Stimulated activated CD8-positive, alpha-beta memory T cell treated with anti-CD3 and anti-CD28 coated beads, Interleukin-7, amount 100 ng/mL, for 24 hours (primary cell): ENCODE measurements around the gene TC2N.
"Not testable (repeated sequence)": the region's sequence is repeated elsewhere in the genome, so short reads cannot be mapped to it uniquely, and the experiment has no call there.

Experiments
- DNase-seq: peaks from one replicate; pipeline ENCODE4 v3.0.0-alpha.2; 2020; ENCODE audit warnings: low read depth

Gene TC2N

DNA sequence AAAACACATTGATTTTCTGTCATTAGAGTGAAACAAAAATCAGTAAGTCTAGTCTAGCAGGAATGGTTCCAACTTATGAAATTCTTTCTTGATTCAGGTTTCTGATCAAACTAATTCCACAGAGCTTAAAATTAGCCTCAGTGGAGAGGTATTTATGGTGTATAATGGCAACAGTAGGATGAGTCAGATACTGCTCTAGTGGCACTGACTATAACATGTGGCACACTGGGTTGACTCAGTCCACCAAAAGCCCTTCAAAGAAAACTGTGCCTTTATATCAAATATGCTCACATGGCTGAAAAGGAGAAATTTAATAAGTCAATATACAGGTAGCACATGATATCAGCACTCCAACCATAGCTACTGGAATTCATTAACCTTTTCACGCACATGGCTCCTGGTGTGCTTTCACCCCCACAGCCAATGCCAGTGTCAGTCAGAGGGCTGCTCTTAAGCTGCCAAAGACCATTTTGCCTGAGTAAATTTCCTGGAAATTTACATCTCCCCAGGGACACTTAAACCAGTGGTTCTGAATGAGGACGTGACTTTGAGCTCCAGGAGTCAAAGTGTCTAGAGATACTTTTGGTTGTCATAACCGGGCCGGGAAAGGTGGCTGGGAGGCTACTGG is 113.7 kb downstream of the TC2N start:
- no peak for DNase-seq

DNA sequence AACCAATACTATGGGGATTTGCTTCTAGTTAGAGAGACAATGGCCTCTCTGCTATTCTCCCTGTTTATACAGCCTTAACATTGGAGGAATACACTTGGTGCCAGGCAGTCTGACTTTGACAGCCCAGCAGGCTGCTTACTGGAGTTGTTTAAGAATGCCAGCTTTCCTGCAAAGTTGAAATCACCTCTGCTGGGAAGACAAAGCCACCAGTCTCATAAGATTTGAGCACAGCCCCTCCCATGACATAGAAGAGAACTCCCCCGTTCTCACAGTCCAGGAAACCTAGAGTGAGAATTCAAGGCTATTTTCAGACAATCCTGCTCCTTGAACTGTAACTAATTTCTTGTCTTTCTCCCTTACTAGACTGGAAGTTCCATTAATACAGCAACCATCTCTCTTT is 114.4 kb downstream of the TC2N start:
- no peak for DNase-seq

DNA sequence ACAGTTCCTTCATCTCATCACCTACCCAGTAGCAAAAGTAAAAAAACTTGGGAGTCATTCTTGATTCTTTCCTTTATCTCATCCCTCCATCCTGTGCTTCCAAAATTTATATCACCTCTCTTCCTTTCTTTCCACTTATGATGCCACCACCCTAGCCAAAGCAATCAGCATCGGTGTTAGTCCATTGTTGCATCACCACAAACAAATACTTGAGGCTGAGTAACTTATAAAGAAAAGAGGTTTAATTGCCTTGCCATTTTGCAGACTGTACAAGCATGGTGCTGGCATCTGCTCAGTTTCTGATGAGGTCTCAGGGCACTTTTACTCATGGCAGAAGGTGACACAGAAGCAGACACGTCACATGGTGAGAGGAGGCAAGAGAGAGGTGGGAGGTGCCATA is 115.6 kb downstream of the TC2N start:
- DNase-seq: no peak

DNA sequence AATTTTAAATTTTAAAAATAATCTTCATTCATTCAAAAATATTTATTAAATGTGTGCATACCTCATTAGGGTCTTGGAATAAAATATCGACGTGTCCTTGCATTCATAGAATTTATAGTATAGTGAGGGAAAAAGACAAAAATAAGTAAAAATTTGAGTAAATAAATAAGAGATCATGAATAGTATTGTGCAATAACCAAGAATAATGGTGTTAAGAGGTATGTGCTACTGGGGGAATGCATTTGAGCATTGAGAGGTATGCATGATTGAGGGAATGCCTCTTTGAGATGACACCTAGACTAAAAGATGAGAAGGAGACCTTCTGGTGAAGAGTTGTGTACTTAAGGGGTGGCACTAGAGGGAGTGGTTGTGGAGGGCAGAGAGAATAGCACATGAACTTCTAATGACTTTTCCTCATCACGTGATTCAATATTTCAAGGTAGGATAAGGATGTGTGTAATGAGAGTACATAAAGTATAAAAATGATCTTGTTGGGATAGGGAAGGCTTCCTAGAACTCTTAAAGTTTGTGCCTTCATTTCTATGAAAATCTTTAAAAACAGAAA is 116.6 kb downstream of the TC2N start:
- no peak for DNase-seq

DNA sequence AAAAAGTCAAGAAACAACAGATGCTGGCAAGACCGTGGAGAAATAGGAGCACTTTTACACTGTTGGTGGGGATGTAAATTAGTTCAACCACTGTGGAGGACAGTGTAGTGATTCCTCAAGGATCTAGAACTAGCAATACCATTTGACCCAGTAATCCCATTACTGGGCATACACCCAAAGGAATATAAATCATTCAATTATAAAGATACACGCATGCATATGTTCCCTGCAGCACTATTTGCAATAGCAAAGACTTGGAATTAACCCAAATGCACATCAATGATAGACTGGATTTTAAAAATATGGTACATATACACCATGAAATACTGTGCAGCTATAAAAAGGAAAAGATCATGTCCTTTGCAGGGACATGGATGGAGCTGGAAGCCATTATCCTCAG is 117.5 kb downstream of the TC2N start:
- no peak for DNase-seq

DNA sequence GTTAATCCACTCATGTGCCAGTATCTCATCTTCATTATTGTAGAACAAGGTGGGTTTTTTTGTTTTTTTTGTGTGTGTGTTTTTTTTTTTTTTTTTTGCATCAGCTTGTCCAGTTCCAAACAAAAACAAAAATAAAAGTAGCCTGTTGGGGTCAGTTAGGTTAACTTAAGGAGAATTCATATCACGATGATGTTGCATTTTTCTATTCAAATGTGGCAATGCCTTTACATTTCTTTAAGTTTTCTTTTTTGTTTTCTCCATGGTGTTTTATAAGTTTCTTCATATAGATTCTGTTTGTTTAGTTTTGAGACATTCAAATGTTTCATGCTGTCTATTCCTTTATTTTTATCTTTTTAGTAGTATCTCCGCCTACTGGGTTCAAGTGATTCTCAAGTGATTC is 119.3 kb downstream of the TC2N start:
- no peak for DNase-seq

DNA sequence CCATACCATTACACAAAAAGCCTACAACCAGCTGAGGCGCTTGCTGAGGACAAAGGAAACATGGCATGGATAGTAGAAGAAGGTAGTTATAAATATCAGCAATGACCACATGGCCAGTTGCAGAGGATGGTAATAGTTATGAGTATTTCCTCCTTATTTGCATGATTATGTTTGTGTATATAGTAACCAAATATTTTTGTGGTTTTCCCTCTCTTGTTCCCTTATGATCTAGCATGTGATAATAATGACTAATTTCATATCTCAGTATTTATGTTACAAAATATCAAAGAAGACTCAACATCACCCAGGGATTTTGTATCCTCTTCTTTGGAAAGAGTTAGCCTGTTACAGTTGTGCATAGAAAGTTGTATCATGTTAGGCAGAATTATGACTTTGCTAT is 122.0 kb downstream of the TC2N start:
- no peak for DNase-seq

DNA sequence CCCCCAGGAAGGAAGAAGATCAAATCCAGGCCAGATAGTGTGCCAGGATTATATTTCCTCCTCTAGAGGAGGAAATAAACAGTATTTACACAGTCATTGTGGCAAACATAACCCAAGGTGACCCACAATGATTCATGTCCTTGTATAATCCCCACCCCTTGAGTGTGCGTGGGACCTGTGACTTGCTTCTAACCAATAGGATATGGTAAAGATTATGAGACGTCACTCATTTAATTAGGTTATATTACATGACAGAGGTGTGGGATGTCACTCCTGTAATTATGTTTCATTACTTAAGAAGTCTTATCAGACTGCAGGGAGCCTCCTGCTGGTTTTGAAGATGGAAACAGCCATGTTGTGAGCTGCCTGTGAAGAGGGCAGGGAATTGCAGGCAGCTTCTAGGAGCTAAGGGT is 123.3 kb downstream of the TC2N start:
- DNase-seq: no peak

DNA sequence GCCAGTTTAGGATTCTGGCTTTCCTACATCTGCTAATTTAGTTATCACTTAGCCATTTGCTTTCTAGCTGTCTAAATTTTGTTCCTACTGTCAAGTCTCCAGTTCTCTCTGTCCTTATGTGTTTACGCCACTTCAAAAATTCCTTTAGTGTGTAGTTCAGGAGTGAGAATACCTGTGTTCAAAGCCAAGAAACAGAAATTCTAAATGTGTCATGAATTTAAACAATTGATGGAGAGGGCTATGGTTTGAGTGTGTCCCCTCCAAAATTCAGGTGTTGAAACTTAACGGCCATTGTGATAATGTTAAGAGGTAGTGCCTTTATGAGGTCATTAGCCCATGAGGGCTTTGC is 124.1 kb downstream of the TC2N start:
- no peak for DNase-seq

DNA sequence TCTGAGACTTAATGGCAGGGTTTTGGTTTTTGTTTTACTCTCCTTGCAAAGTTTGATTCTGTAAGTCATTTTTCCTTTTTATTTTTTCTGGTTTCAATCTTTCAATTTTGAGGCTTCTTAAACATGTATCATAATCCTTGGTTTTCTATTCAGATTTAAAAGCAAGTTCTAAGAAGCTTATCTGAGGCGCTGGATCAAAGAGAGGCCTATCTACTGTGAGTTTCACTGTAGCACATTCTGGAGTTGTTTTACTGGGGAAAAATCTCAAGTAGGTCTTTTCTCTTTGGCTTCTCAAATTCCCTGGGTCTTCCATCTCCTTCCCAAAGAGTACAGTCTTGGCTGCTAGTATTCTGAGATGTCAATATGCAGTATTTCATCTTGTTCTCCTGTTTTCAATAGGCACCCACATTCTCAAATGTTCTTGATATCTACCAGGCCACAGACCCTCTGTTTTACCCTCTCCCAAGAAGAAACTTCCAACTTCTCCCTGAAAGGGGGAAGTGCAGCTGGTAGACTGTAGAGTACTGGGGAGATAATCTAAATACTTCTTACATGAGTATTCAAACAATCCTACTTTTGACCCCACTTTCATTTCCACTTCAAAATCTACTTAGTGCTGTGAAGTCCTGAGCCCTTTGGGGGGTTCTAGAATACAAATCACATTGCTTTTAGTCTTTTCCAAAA is 124.6 kb downstream of the TC2N start:
- DNase-seq: no peak

DNA sequence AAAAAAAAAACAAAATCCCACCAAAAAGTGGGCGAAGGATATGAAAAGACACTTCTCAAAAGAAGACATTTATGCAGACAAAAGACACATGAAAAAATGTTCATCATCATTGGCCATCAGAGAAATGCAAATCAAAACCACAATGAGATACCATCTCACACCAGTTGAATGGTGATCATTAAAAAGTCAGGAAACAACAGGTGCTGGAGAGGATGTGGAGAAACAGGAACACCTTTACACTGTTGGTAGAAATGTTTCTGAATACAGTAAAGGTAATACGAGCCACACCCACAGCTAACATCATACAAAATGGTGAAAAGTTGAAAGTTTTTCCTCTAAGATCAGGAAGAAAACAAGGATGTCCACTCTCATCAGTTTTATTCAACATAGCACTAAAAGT is 127.5 kb downstream of the TC2N start:
- DNase-seq: not testable (repeated sequence)

DNA sequence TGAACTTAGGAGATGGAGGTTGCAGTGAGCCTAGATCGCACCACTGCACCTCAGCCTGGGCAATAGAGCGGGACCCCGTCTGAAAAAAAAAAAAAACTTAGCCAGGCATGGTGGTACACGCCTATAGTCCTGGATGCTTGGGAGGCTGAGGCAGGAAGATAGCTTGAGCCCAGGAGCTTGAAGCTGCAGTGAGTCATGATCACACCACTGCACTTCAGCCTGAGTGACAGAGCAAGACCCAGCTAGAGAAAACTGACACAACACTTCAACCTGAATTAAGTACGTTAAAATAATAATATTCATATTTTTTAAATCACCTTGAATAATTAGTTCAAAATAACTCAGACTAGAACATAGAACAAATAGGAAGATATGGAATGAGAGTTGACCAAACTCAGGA is 129.7 kb downstream of the TC2N start:
- DNase-seq: no peak

DNA sequence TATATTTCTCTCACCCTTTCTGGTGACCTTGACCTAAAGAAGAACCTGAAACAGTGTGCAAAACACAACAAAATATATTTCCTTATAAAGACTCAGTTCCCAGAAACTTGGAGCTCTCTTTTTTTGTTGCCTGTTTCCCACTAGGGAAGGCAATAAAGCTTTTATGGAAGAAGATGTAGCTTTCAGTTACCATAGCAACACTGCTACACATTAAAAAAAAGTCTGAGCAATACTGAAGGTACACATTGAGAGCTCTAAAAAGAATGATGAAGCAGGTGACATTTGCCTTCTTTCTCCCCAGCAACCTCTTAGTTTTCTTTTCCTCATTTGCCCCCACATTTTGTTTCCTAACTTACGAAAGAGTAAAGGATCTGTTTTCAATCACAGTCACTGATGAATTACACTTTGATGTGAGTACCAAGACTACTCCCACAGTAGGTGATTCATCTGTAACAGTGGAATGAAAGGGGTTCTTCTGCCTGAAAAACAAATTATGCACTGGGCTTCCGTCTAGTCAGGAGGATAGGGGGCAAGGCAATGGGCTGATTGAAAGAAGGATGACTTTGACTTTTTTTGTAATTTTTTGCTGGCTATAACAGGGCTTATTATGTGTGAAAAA is 134.4 kb downstream of the TC2N start:
- no peak for DNase-seq

DNA sequence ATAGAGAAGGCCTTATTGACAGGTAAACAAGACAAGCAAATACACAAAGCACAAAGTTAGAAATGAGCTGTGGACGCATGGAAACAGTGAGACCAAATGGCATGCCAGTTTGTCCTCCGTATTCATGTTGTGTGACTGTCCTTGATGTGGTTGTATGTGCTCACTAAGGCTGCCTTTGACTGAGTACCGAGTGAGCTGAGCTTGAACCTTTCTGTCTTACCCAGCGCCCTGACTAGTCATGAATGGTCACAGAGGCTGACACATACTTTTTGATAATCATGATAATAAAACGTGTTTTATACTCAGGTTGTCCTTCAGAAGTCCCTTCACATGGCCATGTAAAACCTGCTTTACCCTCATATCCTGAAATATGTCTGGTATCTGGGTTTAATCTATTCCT is 134.9 kb downstream of the TC2N start:
- DNase-seq: no peak

DNA sequence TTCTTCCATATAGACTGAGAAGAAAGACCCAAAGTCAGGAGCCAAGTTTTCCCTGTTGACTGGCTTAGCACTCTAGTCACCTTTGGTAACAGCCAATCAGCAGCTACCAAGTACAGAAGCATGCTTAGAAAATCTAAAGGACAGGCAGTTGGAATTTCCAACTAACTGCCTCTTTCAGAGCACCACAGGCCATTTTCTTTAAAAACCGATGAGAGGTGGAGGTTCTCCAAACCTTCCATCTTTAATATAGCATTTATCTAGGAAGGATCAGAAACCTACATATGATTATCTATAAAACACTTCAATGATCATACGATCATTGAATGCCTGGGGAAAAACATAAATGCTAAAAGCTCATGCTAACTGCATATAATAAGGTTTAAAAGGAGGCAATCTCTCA is 135.3 kb downstream of the TC2N start, which contains the start of gene CATSPERB:
Gene CATSPERB, minus strand, starts transcription at position 101 of the 400 bp plus-strand sequence. CDS start 2,607 bp downstream, outside the sequence.
- no peak for DNase-seq

DNA sequence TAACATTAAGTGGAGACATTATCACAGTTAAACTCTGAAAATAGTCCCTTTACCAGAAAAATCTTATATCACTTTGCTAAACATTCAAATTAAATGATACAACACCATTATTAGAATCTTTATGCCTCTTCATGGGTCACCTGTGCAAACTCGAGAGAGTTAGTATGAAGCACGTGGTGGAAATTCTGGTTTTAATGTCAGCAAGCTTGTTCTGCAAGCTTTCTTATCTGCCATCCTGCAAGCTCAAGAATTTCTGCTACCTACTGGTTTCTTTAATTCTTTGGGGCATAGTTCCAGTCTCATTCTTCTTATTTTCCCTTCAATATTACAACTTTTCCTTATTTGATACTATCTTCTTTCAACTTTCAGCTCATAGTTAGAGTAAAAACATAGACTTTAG is 136.3 kb downstream of the TC2N start:
- no peak for DNase-seq

DNA sequence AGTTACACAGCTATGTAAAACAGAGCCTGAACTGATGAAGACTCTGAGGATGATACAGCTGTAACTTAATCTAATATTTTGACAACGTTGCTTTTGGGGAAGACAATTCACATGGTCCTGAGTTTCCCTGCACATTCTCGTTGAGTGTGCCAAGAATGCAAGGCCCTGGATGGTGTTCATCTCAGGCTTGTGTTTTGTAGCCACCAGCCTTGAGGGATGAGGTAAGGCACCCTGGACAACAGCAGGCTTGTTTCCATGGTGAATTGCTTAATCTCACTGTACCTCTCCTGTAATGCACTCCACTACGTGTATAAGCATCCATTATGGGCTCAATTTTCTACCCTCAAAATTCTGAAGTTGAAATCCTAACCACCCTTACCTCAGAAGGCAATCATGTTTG is 137.6 kb downstream of the TC2N start:
- DNase-seq: no peak
